Prostate gland (tissue), 2 donors: ENCODE results near the gene ATP6V1E1. TPM values are rescaled to one million over a fixed set of nuclear protein-coding genes. Genes with fewer than 3 reads are reported as not detected.
"Not testable (repeated sequence)": the region's sequence is repeated elsewhere in the genome, so short reads cannot be mapped to it uniquely, and the experiment has no call there.

Experiments
- DNase-seq: peaks from one replicate; pipeline ENCODE4 v3.0.0-alpha.2; 2019; ENCODE audit warnings: low spot score
- H3K27ac ChIP-seq, 2 donors: fragments of 200-600 bp; sonication (generic); 2 replicates each; pipeline ENCODE4 v1.5.1; 2017 to 2019
- H3K27me3 ChIP-seq: fragments of 200-600 bp; sonication (generic); replicated peaks from 2 replicates; pipeline ENCODE4 v1.5.1; 2019; ENCODE audit not compliant: insufficient read depth
- H3K36me3 ChIP-seq, 2 donors: fragments of 200-600 bp; sonication (generic); 1 replicate in 1 of 2; 2 replicates in 1 of 2; pipeline versions ENCODE4 v1.5.1 to v1.8.1; 2017 to 2019
- H3K4me1 ChIP-seq: fragments of 200-600 bp; sonication (generic); replicated peaks from 2 replicates; pipeline ENCODE4 v1.5.1; 2019
- H3K4me3 ChIP-seq, 2 donors: fragments of 200-600 bp; sonication (generic); 2 replicates each; pipeline ENCODE4 v1.5.1; 2017 to 2019
- H3K9me3 ChIP-seq: fragments of 200-600 bp; sonication (generic); 2 replicates; pipeline ENCODE4 v1.5.1; 2017
- CTCF ChIP-seq, 4 experiments: fragments of 200-600 bp in 2 of 4; fragments of 450-650 bp in 2 of 4; sonication (generic) in 2 of 4; IDR thresholded peaks; 1 replicate in 3 of 4; 2 replicates in 1 of 4; pipeline ENCODE4 v1.5.1; 2016 to 2019; ENCODE audit warnings: antibody characterized with exemption in 4 of 4, mild to moderate bottlenecking in 2 of 4, moderate library complexity in 2 of 4
- POLR2A ChIP-seq: fragments of 450-650 bp; IDR thresholded peaks from one replicate; pipeline ENCODE4 v1.6.1; 2016; ENCODE audit warnings: antibody characterized with exemption, mild to moderate bottlenecking
- POLR2AphosphoS5 ChIP-seq: sonication (generic); formaldehyde crosslinking; IDR thresholded peaks from one replicate; pipeline ENCODE4 v1.6.1; 2017; ENCODE audit warnings: antibody characterized with exemption
- WGBS: methylation state at CpG from one replicate; pipeline ENCODE4 v1.1.5; 2018; 5-methylcytosine and 5-hydroxymethylcytosine counted together
- intact Hi-C: fragments of 100-400 bp; cut with DNase I; formaldehyde crosslinking; loops from one replicate; pipeline ENCODE4 v1.14.2; 2022
- total RNA-seq, 2 donors: library from RNA; depleted of rRNA; stranded (reverse); fragments of >200 nt; gene quantifications; one replicate each; pipeline ENCODE4 v1.1.0, GENCODE V29; 2016

Gene ATP6V1E1
- total RNA-seq, 2 donors from 2014 or later = 101 to 150 TPM

GRCh38 chr22:17639247-17639741 is 10.7 kb upstream of the ATP6V1E1 start:
- intact Hi-C loops = no loop called here
- H3K27me3 ChIP-seq = no peaks in the 10 kb centered on the region
- H3K27ac ChIP-seq = peak overlapping the region; percentile 98 to 99
- H3K4me3 ChIP-seq = peak overlapping the region; percentile 68 to 89
- peak; percentile 57 for DNase-seq
- no peaks in the 10 kb centered on the region for H3K9me3 ChIP-seq
- WGBS = 4% methylated on average over 8 of the region's 8 CpGs
- peak; percentile 60 for TF ChIP-seq POLR2AphosphoS5
- TF ChIP-seq POLR2A = peak; percentile 48
- no peak for TF ChIP-seq CTCF (IDR thresholded peaks at IDR 0.05)
- H3K36me3 ChIP-seq = no peaks in the 10 kb centered on the region
- H3K4me1 ChIP-seq = peaks cover 7% of the 10 kb centered on the region

- intact Hi-C loops = loop anchor here (1.0 kb wide), 1 partner anchor 9 kb away; no protein-coding TSS in a partner anchor
- 0% methylated on average over 51 of the region's 70 CpGs for WGBS
- DNase-seq = peak; percentile 91
Observed at GRCh38 chr22:17638432-17639246, 10.1 kb upstream of the ATP6V1E1 start, which contains the start of gene BCL2L13. TSS of gene BCL2L13 (plus strand) at chr22:17638757. CDS start at chr22:17655712, 16,955 bp downstream.

GRCh38 chr22:17638182-17638431 is 9.6 kb upstream of the ATP6V1E1 start:
- intact Hi-C loops = loop anchor here (1.0 kb wide), 1 partner anchor 9 kb away; no protein-coding TSS in a partner anchor

More at GRCh38 chr22:17638432-17639246, 10.1 kb upstream of the ATP6V1E1 start, which contains the start of gene BCL2L13:
- Histone ChIP-seq H3K27me3 (no peaks in the 10 kb centered on the region), H3K4me3 (peak within 1 kb of the TSS; percentile 68 to 89), H3K27ac (peak within 1 kb of the TSS; percentile 98 to 99), H3K4me1 (peaks cover 7% of the 10 kb centered on the region), H3K9me3 (no peaks in the 10 kb centered on the region), H3K36me3 (no peaks in the 10 kb centered on the region)
- TF ChIP-seq CTCF (IDR thresholded peaks at IDR 0.05) (peak in 2 of 4 experiments; percentile 35 to 53), POLR2AphosphoS5 (peak; percentile 97), POLR2A (peak; percentile 98)

GRCh38 chr22:17637490-17638181 is 9.1 kb upstream of the ATP6V1E1 start:
- TF ChIP-seq CTCF (IDR thresholded peaks at IDR 0.05) = no peak
- no peak for TF ChIP-seq POLR2A
- TF ChIP-seq POLR2AphosphoS5 = no peak
- WGBS = 46% methylated on average over 10 of the region's 10 CpGs
- no peaks in the 10 kb centered on the region for H3K27me3 ChIP-seq
- H3K36me3 ChIP-seq = no peaks in the 10 kb centered on the region
- H3K9me3 ChIP-seq = no peaks in the 10 kb centered on the region
- peak overlapping the region; percentile 68 to 89 for H3K4me3 ChIP-seq
- DNase-seq = no peak
- peaks cover 7% of the 10 kb centered on the region for H3K4me1 ChIP-seq
- H3K27ac ChIP-seq = peak overlapping the region; percentile 98 to 99
- intact Hi-C loops = loop anchor here (1.0 kb wide), 1 partner anchor 8 kb away; no protein-coding TSS in a partner anchor

More at GRCh38 chr22:17638182-17638431, 9.6 kb upstream of the ATP6V1E1 start:
- H3K27me3 ChIP-seq = no peaks in the 10 kb centered on the region
- H3K4me3 ChIP-seq = peak overlapping the region; percentile 68 to 89
- no peaks in the 10 kb centered on the region for H3K9me3 ChIP-seq
- peak; percentile 49 for DNase-seq
- H3K27ac ChIP-seq = peak overlapping the region; percentile 98 to 99
- H3K4me1 ChIP-seq = peaks cover 7% of the 10 kb centered on the region
- TF ChIP-seq POLR2AphosphoS5 (no peak), CTCF (IDR thresholded peaks at IDR 0.05) (no peak), POLR2A (no peak)
- H3K36me3 ChIP-seq = no peaks in the 10 kb centered on the region
- 1% methylated on average over 10 of the region's 10 CpGs for WGBS

GRCh38 chr22:17636850-17637249 is 8.3 kb upstream of the ATP6V1E1 start:
- WGBS = 83% methylated on average over 10 of the region's 10 CpGs
- H3K9me3 ChIP-seq, H3K4me1 ChIP-seq, H3K4me3 ChIP-seq, intact Hi-C loops, H3K27me3 ChIP-seq, DNase-seq, H3K27ac ChIP-seq, H3K36me3 ChIP-seq: not testable (repeated sequence)
